Liver (tissue), 9 donors: ENCODE results near the gene OTOG. TPM values are rescaled to one million over a fixed set of nuclear protein-coding genes. Genes with fewer than 3 reads are reported as not detected.

Experiments
- DNase-seq: peaks from one replicate; pipeline ENCODE4 v3.0.0-alpha.2; 2017; ENCODE audit warnings: low spot score
- H3K27ac ChIP-seq, 2 donors: one replicate each; pipeline ENCODE4 v1.7.0; 2013; ENCODE audit warnings: inconsistent platforms in 2 of 2, low read length in 2 of 2, control low read depth in 1 of 2, low read depth in 1 of 2, mild to moderate bottlenecking in 1 of 2
- H3K27me3 ChIP-seq, 4 donors: one replicate each; pipeline versions ENCODE4 v1.6.1 to v1.7.0; 2013; ENCODE audit warnings: low read length in 3 of 4, inconsistent platforms in 1 of 4, mild to moderate bottlenecking in 1 of 4, moderate library complexity in 1 of 4; ENCODE audit not compliant: control insufficient read depth in 4 of 4, insufficient read depth in 4 of 4
- H3K36me3 ChIP-seq, 4 donors: one replicate each; pipeline versions ENCODE4 v1.6.1 to v1.7.0; 2013; ENCODE audit warnings: low read length in 3 of 4, mild to moderate bottlenecking in 3 of 4, low read depth in 1 of 4, moderate library complexity in 1 of 4; ENCODE audit not compliant: control insufficient read depth in 4 of 4, insufficient read depth in 3 of 4
- H3K4me1 ChIP-seq, 4 donors: one replicate each; pipeline versions ENCODE4 v1.6.1 to v1.7.0; 2013; ENCODE audit warnings: low read length in 3 of 4, mild to moderate bottlenecking in 3 of 4, moderate library complexity in 1 of 4; ENCODE audit not compliant: control insufficient read depth in 4 of 4, insufficient read depth in 4 of 4
- H3K4me3 ChIP-seq, 3 donors: one replicate each; pipeline versions ENCODE4 v1.6.1 to v1.7.0; 2013; ENCODE audit warnings: low read length in 3 of 3, control low read depth in 1 of 3, low read depth in 1 of 3, mild to moderate bottlenecking in 1 of 3
- H3K9ac ChIP-seq, 2 donors: one replicate each; pipeline ENCODE4 v1.7.0; 2013; ENCODE audit warnings: low read length in 2 of 2, mild to moderate bottlenecking in 2 of 2, moderate library complexity in 2 of 2, control low read depth in 1 of 2, low read depth in 1 of 2
- H3K9me3 ChIP-seq, 4 donors: one replicate each; pipeline versions ENCODE4 v1.6.1 to v1.7.0; 2013; ENCODE audit warnings: low read length in 3 of 4; ENCODE audit not compliant: control insufficient read depth in 4 of 4
- ATF3 ChIP-seq: IDR thresholded peaks from 2 replicates; pipeline ENCODE4 v1.6.1; 2016; ENCODE audit warnings: antibody characterized with exemption
- EGR1 ChIP-seq, 2 donors: IDR thresholded peaks; 2 replicates each; pipeline ENCODE4 v1.6.1; 2016 to 2018; ENCODE audit warnings: antibody characterized with exemption in 2 of 2, low read depth in 2 of 2
- FOXA2 ChIP-seq: IDR thresholded peaks from 2 replicates; pipeline ENCODE4 v1.6.1; 2016; ENCODE audit warnings: antibody characterized with exemption
- GABPA ChIP-seq, 2 donors: IDR thresholded peaks in 1 of 2; conservative IDR thresholded peaks in 1 of 2; 2 replicates each; pipeline ENCODE4 v1.6.1; 2016; ENCODE audit warnings: antibody characterized with exemption in 2 of 2, mild to moderate bottlenecking in 1 of 2, moderate library complexity in 1 of 2
- HNF4A ChIP-seq, 2 donors: conservative IDR thresholded peaks; 2 replicates each; pipeline ENCODE4 v1.6.1; 2016; ENCODE audit warnings: antibody characterized with exemption in 2 of 2, mild to moderate bottlenecking in 2 of 2
- HNF4G ChIP-seq: IDR thresholded peaks from 2 replicates; pipeline ENCODE4 v1.6.1; 2016; ENCODE audit warnings: antibody characterized with exemption
- RAD21 ChIP-seq, 2 donors: IDR thresholded peaks; 2 replicates each; pipeline ENCODE4 v1.6.1; 2016; ENCODE audit warnings: antibody characterized with exemption in 2 of 2, mild to moderate bottlenecking in 2 of 2
- RXRA ChIP-seq, 2 donors: IDR thresholded peaks; 2 replicates each; pipeline ENCODE4 v1.6.1; 2017 to 2018; ENCODE audit warnings: antibody characterized with exemption in 2 of 2, mild to moderate bottlenecking in 1 of 2
- SP1 ChIP-seq: IDR thresholded peaks from 2 replicates; pipeline ENCODE4 v1.6.1; 2018; ENCODE audit warnings: antibody characterized with exemption, mild to moderate bottlenecking
- TAF1 ChIP-seq: conservative IDR thresholded peaks from 2 replicates; pipeline ENCODE4 v1.6.1; 2016; ENCODE audit warnings: antibody characterized with exemption, mild to moderate bottlenecking
- WGBS: extraction: QIAGEN DNeasy Blood & Tissue Kit; methylation state at CpG from one replicate; pipeline ENCODE4 v1.1.7; 2013; 5-methylcytosine and 5-hydroxymethylcytosine counted together
- polyA plus RNA-seq, 2 donors: library from polyadenylated mRNA; stranded (reverse) in 1 of 2; unstranded in 1 of 2; fragments of 200-250 nt in 1 of 2; fragments of >200 nt in 1 of 2; fragmentation: Nextera tagmentation in 1 of 2; extraction: Ambion mirVana in 1 of 2; gene quantifications; one replicate each; pipeline versions ENCODE4 v1.2.1 to v1.2.3, GENCODE V29; 2013 to 2015
- total RNA-seq, 2 donors: library from RNA; depleted of rRNA; stranded (reverse); fragments of >200 nt; gene quantifications; one replicate each; pipeline ENCODE4 v1.2.3, GENCODE V29; 2014
- TF ChIP-seq, protein P1 (sequence below): fragments of 150-350 bp; IDR thresholded peaks from 2 replicates; pipeline ENCODE4 v1.5.1; 2017; ENCODE audit warnings: improper control_type of control experiment, low read depth, low read length; ENCODE audit not compliant: missing input control
- TF ChIP-seq, protein P2 (sequence below): IDR thresholded peaks from 2 replicates; pipeline ENCODE4 v1.6.1; 2016; ENCODE audit warnings: antibody characterized with exemption, mild to moderate bottlenecking
- TF ChIP-seq, protein P3 (sequence below): IDR thresholded peaks from 2 replicates; pipeline ENCODE4 v1.6.1; 2016; ENCODE audit warnings: antibody characterized with exemption
- donor health status: healthy.
- donor health status: healthy.
- donor health status: healthy.
- donor health status: healthy.
- donor health status: healthy.

The OTOG gene
- total and polyA plus RNA-seq, 4 donors: not detected

DNA sequence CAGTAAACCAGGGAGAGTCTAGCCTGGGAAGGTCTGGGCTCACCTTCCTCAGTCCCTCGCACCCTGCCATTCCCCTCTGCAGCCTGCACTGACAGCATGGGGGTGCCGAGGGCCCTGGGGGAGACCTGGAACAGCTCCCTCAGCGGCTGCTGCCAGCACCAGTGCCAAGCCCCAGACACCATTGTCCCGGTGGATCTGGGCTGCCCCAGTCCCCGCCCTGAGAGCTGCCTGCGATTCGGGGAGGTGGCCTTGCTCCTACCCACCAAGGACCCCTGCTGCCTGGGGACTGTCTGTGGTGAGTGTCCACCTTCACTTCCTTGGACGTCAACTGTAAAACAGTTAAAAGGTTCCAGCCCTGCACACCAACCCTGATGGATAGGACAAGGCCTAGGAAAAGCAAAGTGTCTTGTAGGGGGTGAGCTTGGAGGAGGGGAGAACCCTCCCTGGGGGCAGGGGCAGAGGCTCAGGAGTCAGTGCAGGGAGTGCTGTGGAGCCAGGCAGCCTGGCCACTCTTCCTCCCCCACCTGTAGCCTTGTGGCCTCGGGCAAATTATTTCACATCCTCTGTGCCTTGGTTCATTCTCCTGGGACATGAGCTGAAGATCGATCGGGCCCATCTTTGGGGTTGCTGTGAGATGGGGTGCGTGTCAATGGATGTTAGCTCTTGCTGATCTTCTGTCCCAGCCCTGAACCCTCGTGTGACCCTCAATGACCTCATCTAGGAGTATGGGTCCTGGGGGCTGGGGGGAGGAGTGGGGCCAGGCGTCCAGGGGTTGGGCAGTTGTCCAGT is 87.1 kb downstream of the OTOG start:
- Histone ChIP-seq H3K4me1 (no peaks in the 10 kb centered on the region), H3K27me3 (no peaks in the 10 kb centered on the region), H3K36me3 (no peaks in the 10 kb centered on the region), H3K9ac (no peak overlapping the region), H3K27ac (no peak overlapping the region), H3K4me3 (no peak overlapping the region), H3K9me3 (no peaks in the 10 kb centered on the region)
- 78% methylated on average over 14 of the region's 14 CpGs for WGBS
- TF ChIP-seq RAD21 (IDR thresholded peaks at IDR 0.05) (no peak), FOXA2 (no peak), HNF4G (no peak), SP1 (no peak), GABPA (IDR thresholded peaks at IDR 0.05 in 1 of 2, conservative IDR thresholded peaks at IDR 0.05 in 1 of 2) (no peak), TAF1 (no peak), EGR1 (IDR thresholded peaks at IDR 0.05; ENCODE audit: low read depth in 2 of 2) (no peak), RXRA (IDR thresholded peaks at IDR 0.05) (no peak), ATF3 (no peak), HNF4A (conservative IDR thresholded peaks at IDR 0.05) (no peak)
- TF ChIP-seq, protein P1, sequence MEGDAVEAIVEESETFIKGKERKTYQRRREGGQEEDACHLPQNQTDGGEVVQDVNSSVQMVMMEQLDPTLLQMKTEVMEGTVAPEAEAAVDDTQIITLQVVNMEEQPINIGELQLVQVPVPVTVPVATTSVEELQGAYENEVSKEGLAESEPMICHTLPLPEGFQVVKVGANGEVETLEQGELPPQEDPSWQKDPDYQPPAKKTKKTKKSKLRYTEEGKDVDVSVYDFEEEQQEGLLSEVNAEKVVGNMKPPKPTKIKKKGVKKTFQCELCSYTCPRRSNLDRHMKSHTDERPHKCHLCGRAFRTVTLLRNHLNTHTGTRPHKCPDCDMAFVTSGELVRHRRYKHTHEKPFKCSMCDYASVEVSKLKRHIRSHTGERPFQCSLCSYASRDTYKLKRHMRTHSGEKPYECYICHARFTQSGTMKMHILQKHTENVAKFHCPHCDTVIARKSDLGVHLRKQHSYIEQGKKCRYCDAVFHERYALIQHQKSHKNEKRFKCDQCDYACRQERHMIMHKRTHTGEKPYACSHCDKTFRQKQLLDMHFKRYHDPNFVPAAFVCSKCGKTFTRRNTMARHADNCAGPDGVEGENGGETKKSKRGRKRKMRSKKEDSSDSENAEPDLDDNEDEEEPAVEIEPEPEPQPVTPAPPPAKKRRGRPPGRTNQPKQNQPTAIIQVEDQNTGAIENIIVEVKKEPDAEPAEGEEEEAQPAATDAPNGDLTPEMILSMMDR: no peak
- TF ChIP-seq, protein P2, sequence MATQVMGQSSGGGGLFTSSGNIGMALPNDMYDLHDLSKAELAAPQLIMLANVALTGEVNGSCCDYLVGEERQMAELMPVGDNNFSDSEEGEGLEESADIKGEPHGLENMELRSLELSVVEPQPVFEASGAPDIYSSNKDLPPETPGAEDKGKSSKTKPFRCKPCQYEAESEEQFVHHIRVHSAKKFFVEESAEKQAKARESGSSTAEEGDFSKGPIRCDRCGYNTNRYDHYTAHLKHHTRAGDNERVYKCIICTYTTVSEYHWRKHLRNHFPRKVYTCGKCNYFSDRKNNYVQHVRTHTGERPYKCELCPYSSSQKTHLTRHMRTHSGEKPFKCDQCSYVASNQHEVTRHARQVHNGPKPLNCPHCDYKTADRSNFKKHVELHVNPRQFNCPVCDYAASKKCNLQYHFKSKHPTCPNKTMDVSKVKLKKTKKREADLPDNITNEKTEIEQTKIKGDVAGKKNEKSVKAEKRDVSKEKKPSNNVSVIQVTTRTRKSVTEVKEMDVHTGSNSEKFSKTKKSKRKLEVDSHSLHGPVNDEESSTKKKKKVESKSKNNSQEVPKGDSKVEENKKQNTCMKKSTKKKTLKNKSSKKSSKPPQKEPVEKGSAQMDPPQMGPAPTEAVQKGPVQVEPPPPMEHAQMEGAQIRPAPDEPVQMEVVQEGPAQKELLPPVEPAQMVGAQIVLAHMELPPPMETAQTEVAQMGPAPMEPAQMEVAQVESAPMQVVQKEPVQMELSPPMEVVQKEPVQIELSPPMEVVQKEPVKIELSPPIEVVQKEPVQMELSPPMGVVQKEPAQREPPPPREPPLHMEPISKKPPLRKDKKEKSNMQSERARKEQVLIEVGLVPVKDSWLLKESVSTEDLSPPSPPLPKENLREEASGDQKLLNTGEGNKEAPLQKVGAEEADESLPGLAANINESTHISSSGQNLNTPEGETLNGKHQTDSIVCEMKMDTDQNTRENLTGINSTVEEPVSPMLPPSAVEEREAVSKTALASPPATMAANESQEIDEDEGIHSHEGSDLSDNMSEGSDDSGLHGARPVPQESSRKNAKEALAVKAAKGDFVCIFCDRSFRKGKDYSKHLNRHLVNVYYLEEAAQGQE: no peak
- TF ChIP-seq, protein P3, sequence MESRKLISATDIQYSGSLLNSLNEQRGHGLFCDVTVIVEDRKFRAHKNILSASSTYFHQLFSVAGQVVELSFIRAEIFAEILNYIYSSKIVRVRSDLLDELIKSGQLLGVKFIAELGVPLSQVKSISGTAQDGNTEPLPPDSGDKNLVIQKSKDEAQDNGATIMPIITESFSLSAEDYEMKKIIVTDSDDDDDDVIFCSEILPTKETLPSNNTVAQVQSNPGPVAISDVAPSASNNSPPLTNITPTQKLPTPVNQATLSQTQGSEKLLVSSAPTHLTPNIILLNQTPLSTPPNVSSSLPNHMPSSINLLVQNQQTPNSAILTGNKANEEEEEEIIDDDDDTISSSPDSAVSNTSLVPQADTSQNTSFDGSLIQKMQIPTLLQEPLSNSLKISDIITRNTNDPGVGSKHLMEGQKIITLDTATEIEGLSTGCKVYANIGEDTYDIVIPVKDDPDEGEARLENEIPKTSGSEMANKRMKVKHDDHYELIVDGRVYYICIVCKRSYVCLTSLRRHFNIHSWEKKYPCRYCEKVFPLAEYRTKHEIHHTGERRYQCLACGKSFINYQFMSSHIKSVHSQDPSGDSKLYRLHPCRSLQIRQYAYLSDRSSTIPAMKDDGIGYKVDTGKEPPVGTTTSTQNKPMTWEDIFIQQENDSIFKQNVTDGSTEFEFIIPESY: no peak
- no peak for DNase-seq
